Measurements from ENCODE around the gene ATP2C2.

DNA sequence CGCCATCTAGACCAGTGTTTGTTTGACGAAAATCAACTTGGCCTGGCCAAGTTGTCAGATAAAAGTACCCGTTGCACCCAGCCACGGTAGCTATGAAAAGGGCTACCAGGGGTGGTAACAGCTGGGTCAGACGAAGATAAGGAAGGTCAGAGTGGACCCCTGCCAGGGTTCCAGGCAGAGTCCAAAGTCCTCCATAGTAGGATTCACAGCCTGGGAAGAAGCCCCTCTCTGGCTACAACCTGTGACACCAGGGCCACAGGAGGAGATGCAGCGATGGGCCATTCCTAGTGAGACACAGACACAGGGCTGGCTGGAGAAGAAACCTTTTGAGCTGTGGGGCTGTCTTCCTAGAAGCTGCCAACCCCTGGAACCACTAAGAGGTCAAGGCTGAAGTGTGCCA lies 96.8 kb downstream of the ATP2C2 start:
- TF ChIP-seq, protein P1, sequence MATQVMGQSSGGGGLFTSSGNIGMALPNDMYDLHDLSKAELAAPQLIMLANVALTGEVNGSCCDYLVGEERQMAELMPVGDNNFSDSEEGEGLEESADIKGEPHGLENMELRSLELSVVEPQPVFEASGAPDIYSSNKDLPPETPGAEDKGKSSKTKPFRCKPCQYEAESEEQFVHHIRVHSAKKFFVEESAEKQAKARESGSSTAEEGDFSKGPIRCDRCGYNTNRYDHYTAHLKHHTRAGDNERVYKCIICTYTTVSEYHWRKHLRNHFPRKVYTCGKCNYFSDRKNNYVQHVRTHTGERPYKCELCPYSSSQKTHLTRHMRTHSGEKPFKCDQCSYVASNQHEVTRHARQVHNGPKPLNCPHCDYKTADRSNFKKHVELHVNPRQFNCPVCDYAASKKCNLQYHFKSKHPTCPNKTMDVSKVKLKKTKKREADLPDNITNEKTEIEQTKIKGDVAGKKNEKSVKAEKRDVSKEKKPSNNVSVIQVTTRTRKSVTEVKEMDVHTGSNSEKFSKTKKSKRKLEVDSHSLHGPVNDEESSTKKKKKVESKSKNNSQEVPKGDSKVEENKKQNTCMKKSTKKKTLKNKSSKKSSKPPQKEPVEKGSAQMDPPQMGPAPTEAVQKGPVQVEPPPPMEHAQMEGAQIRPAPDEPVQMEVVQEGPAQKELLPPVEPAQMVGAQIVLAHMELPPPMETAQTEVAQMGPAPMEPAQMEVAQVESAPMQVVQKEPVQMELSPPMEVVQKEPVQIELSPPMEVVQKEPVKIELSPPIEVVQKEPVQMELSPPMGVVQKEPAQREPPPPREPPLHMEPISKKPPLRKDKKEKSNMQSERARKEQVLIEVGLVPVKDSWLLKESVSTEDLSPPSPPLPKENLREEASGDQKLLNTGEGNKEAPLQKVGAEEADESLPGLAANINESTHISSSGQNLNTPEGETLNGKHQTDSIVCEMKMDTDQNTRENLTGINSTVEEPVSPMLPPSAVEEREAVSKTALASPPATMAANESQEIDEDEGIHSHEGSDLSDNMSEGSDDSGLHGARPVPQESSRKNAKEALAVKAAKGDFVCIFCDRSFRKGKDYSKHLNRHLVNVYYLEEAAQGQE (IDR thresholded peaks at IDR 0.05; ENCODE audit: unreplicated experiment) = no peak
- TF ChIP-seq, protein P2, sequence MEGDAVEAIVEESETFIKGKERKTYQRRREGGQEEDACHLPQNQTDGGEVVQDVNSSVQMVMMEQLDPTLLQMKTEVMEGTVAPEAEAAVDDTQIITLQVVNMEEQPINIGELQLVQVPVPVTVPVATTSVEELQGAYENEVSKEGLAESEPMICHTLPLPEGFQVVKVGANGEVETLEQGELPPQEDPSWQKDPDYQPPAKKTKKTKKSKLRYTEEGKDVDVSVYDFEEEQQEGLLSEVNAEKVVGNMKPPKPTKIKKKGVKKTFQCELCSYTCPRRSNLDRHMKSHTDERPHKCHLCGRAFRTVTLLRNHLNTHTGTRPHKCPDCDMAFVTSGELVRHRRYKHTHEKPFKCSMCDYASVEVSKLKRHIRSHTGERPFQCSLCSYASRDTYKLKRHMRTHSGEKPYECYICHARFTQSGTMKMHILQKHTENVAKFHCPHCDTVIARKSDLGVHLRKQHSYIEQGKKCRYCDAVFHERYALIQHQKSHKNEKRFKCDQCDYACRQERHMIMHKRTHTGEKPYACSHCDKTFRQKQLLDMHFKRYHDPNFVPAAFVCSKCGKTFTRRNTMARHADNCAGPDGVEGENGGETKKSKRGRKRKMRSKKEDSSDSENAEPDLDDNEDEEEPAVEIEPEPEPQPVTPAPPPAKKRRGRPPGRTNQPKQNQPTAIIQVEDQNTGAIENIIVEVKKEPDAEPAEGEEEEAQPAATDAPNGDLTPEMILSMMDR (conservative IDR thresholded peaks at IDR 0.05; ENCODE audit: low read depth in 2 of 2) = peak; percentile 18 to 53; a peak in 3 of 4 replicates
- TF ChIP-seq EZH2 (IDR thresholded peaks at IDR 0.05; ENCODE audit: low read depth, unreplicated experiment) = no peak
